Neural progenitor cell (in vitro differentiated cells): Measurements from ENCODE around the gene PCGF3. TPM values are rescaled to one million over a fixed set of nuclear protein-coding genes. Genes with fewer than 3 reads are reported as not detected.
"Not testable (repeated sequence)": the region's sequence is repeated elsewhere in the genome, so short reads cannot be mapped to it uniquely, and the experiment has no call there.

Experiments used
- DNase-seq: peaks from one replicate; pipeline ENCODE4 v3.0.0-alpha.2; 2016; ENCODE audit warnings: low spot score
- H2AFZ ChIP-seq: fragments of 200-600 bp; sonication (generic); replicated peaks from 2 replicates; pipeline ENCODE4 v1.6.1; 2016; ENCODE audit warnings: antibody characterized with exemption
- H3F3A ChIP-seq: fragments of 200-600 bp; sonication (generic); 2 replicates; pipeline ENCODE4 v1.6.1; 2016; ENCODE audit warnings: antibody characterized with exemption, low read depth
- H3K27ac ChIP-seq: fragments of 200-600 bp; sonication (generic); 2 replicates; pipeline ENCODE4 v1.5.1; 2016; ENCODE audit warnings: mild to moderate bottlenecking
- H3K27me3 ChIP-seq: fragments of 200-600 bp; sonication (generic); 2 replicates; pipeline ENCODE4 v1.6.1; 2016; ENCODE audit warnings: mild to moderate bottlenecking, moderate library complexity
- H3K36me3 ChIP-seq: fragments of 200-600 bp; sonication (generic); 2 replicates; pipeline ENCODE4 v1.5.1; 2016
- H3K4me1 ChIP-seq: fragments of 200-600 bp; sonication (generic); 2 replicates; pipeline ENCODE4 v1.6.1; 2016; ENCODE audit warnings: mixed run types
- H3K4me2 ChIP-seq: fragments of 200-600 bp; sonication (generic); 2 replicates; pipeline ENCODE4 v1.6.1; 2016
- H3K4me3 ChIP-seq: fragments of 200-600 bp; sonication (generic); 2 replicates; pipeline ENCODE4 v1.5.1; 2016
- H3K79me2 ChIP-seq: fragments of 200-600 bp; sonication (generic); 2 replicates; pipeline ENCODE4 v1.6.1; 2016; ENCODE audit warnings: low read depth
- H3K9ac ChIP-seq: fragments of 200-600 bp; sonication (generic); 2 replicates; pipeline ENCODE4 v1.6.1; 2016
- H3K9me3 ChIP-seq: fragments of 200-600 bp; sonication (generic); 2 replicates; pipeline ENCODE4 v1.5.1; 2016; ENCODE audit warnings: low read depth
- H4K20me1 ChIP-seq: fragments of 200-600 bp; sonication (generic); 2 replicates; pipeline ENCODE4 v1.6.1; 2016; ENCODE audit warnings: low read depth
- H3K27ac Mint-ChIP-seq: 3 replicates; pipeline ENCODE4 v1.8.0; 2021; ENCODE audit warnings: mixed read lengths
- H3K27me3 Mint-ChIP-seq: 2 replicates; pipeline ENCODE4 v1.8.0; 2022; ENCODE audit warnings: low read depth, mild to moderate bottlenecking, inconsistent platforms, moderate library complexity, mixed read lengths; ENCODE audit not compliant: insufficient read depth
- H3K36me3 Mint-ChIP-seq: 3 replicates; pipeline ENCODE4 v1.8.0; 2021; ENCODE audit warnings: mixed read lengths
- H3K4me1 Mint-ChIP-seq: 3 replicates; pipeline ENCODE4 v1.8.0; 2021; ENCODE audit warnings: mixed read lengths
- H3K4me3 Mint-ChIP-seq: 3 replicates; pipeline ENCODE4 v1.8.0; 2021; ENCODE audit warnings: mild to moderate bottlenecking, moderate library complexity, mixed read lengths
- H3K9me3 Mint-ChIP-seq: 3 replicates; pipeline ENCODE4 v1.8.0; 2020; ENCODE audit warnings: mixed read lengths
- CTCF ChIP-seq: fragments of 200-600 bp; sonication (generic); IDR thresholded peaks from 2 replicates; pipeline ENCODE4 v1.5.1; 2017; ENCODE audit warnings: antibody characterized with exemption, mild to moderate bottlenecking
- EZH2 ChIP-seq: fragments of 200-600 bp; sonication (generic); IDR thresholded peaks from 2 replicates; pipeline ENCODE4 v1.6.1; 2017; ENCODE audit warnings: antibody characterized with exemption, mild to moderate bottlenecking, moderate library complexity
- EZH2phosphoT487 ChIP-seq: fragments of 200-600 bp; sonication (generic); IDR thresholded peaks from 2 replicates; pipeline ENCODE4 v1.6.1; 2017; ENCODE audit warnings: antibody characterized with exemption
- total RNA-seq: library from RNA; depleted of rRNA; stranded (reverse); fragments of >200 nt; gene quantifications from 2 replicates; pipeline ENCODE4 v1.2.3, GENCODE V29; 2015; ENCODE audit warnings: low replicate concordance

PCGF3 gene
- total RNA-seq, 1 donor from 2014 or later, result 44.7 TPM

GRCh38 chr4:692771-693554 lies 12.7 kb upstream of the PCGF3 start:
- Histone ChIP-seq H3K4me1 (peaks cover 9% of the 10 kb centered on the region), H3F3A (no peaks in the 10 kb centered on the region), H3K9ac (no peak overlapping the region), H2AFZ (no peak overlapping the region), H3K4me2 (no peak overlapping the region), H3K4me3 (no peak overlapping the region), H3K27me3 (peaks cover 3% of the 10 kb centered on the region), H3K27ac (no peak overlapping the region), H3K9me3 (no peaks in the 10 kb centered on the region), H4K20me1 (no peaks in the 10 kb centered on the region), H3K79me2 (no peaks in the 10 kb centered on the region), H3K36me3 (no peaks in the 10 kb centered on the region)
- DNase-seq, result peak; percentile 5
- Mint-ChIP-seq H3K27me3 (peaks cover 11% of the 10 kb centered on the region), H3K9me3 (no peaks in the 10 kb centered on the region), H3K4me3 (no peak overlapping the region), H3K36me3 (no peaks in the 10 kb centered on the region), H3K4me1 (peaks cover 3% of the 10 kb centered on the region), H3K27ac (no peak overlapping the region)
- TF ChIP-seq CTCF (no peak), EZH2 (no peak), EZH2phosphoT487 (no peak)

- not testable (repeated sequence) for H3K79me2 ChIP-seq, H3K36me3 ChIP-seq, H3K27ac ChIP-seq, H3F3A ChIP-seq, DNase-seq, H3K4me1 Mint-ChIP-seq, H3K9me3 Mint-ChIP-seq, H3K4me3 Mint-ChIP-seq, H3K27me3 ChIP-seq, H3K9me3 ChIP-seq, H3K4me2 ChIP-seq, H3K36me3 Mint-ChIP-seq, H3K4me3 ChIP-seq, H3K4me1 ChIP-seq, H4K20me1 ChIP-seq, H3K27ac Mint-ChIP-seq, H3K9ac ChIP-seq
- peaks cover 15% of the 10 kb centered on the region for H3K27me3 Mint-ChIP-seq
- H2AFZ ChIP-seq, result peak overlapping the region; percentile 47
These were observed 11.2 kb upstream of the PCGF3 start for GRCh38 chr4:694341-694940.

- Mint-ChIP-seq H3K4me1 (peaks cover 3% of the 10 kb centered on the region), H3K27me3 (peaks cover 12% of the 10 kb centered on the region), H3K27ac (peak overlapping the region; percentile 5), H3K36me3 (no peaks in the 10 kb centered on the region), H3K4me3 (no peak overlapping the region), H3K9me3 (peaks cover 4% of the 10 kb centered on the region)
- H3K4me3 ChIP-seq, result no peak overlapping the region
- H3K9ac ChIP-seq, result no peak overlapping the region
- peaks cover 12% of the 10 kb centered on the region for H3K27me3 ChIP-seq
- H4K20me1 ChIP-seq, result no peaks in the 10 kb centered on the region
- no peak overlapping the region for H3K27ac ChIP-seq
- no peaks in the 10 kb centered on the region for H3K79me2 ChIP-seq
- no peaks in the 10 kb centered on the region for H3K36me3 ChIP-seq
- H3K4me2 ChIP-seq, result no peak overlapping the region
- no peak overlapping the region for H2AFZ ChIP-seq
- no peaks in the 10 kb centered on the region for H3K4me1 ChIP-seq
- DNase-seq, result no peak
- no peaks in the 10 kb centered on the region for H3F3A ChIP-seq
- H3K9me3 ChIP-seq, result no peaks in the 10 kb centered on the region
- TF ChIP-seq EZH2phosphoT487, result no peak
- TF ChIP-seq EZH2, result no peak
- TF ChIP-seq CTCF, result no peak
These were observed 5.6 kb upstream of the PCGF3 start for GRCh38 chr4:699816-700580.
